ENCODE measurements around the gene PER3.

The PER3 gene

DNA sequence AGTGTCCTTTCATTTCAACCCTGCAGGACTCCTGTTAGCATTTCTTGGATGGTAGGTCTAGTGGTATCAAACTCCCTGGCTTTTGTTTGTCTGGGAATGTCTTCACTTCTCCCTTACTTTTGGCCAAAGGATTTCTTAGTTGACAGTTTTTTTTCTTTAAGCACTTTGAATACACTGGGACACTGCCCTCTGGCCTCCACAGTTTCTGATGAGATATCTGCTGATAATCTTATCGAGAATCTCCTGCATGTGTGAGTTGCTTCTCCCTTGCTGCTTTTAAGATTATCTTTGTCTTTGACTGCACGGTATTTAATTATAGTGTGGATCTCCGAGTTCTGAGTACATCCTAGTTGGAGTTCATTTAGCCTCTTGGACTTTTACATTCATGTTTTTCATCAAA, 55.4 kb downstream of the PER3 start:
- DNase-seq, result no peak

DNA sequence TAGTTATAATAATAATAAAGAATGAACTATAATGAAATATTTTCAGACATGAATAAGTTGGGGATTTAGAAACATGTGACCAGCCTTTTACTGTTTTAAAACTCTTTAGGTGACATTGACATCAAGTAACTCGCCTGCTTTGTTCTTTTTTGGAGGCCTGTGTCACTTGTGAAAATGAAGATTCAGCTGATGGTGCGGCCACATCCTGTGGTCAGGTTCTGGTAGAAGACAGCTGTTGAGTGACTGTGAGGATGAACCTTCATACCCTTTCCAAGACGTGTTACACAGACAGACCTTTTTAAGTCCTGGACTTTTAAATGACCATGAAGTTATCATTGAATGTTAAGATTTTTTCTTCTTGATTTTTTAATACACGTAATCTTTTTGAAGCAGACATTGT, 58.4 kb downstream of the PER3 start:
- no peak for DNase-seq

DNA sequence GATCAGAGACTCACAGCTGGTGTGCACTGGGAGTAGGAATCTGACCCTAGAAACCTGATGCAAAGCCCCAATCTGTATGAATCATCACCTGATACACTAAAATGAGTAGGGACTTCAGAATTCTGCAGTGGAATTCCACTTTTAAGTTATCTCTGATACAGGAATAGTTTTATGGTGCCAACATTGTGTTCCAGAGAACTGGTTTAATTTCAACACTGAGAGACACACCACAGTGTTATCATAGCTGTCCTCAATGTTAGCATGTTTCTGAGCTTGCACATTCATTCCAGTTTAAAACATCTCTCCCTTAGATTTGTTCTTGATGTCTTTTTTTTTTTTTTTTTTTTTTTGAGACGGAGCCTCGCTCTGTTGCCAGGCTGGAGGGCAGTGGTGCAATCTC, 61.7 kb downstream of the PER3 start:
- no peak for DNase-seq

DNA sequence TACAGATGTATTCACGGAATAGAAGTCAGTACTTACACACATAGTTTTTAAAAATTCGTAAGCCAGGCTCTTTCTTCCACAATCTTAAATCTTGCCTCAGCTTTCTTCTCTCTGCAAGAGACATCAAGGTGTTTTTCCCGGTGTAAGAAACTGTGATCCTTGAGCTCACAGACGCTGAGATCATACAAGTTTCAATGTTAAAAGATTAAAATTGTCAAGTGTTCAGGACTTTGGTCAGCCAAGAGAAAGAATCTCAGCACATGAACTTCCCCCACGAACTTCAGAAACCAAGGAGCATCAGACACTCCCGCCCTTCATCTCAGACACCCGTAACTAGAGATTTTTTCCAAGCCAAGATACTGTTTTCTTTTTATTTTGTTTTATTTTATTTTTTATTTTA, 62.6 kb downstream of the PER3 start:
- no peak for DNase-seq

DNA sequence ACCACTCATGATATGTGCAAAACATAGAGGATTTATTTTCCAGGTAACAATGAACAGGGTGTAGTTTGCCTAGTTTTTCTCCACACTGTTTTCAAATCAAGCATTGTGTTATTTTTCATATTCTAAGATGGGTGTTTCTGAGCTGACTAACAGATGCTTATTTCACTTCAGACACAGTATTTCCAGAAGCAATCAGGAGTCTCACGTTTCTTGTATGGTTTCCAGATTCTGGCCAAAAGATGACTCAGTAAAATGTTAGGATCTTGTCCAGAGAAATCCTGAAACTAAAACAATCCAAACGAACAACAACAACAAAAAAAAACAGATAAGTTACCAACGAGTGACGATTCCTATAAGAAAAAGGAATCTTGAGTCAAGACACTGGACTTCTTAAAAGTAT, 63.5 kb downstream of the PER3 start:
- no peak for DNase-seq

DNA sequence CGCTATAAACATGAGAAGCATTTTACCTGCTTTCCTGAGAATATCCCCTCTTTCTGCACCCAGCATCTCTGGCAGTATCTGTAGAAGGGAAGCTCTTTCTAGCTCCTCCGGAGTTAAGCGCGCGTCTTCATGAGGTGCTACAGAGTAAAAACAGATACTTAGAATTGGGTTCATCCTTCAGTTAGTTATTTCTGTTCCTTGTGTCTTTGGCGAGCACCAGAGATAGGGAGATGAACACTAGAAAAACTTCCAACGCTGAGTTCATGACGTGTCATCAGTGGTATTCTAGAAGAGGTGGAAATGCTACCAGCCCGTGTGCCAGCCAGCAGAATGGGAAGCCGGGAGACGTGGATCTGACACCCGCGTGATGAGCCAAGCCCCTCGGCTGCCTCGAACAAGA, 66.7 kb downstream of the PER3 start:
- no peak for DNase-seq

DNA sequence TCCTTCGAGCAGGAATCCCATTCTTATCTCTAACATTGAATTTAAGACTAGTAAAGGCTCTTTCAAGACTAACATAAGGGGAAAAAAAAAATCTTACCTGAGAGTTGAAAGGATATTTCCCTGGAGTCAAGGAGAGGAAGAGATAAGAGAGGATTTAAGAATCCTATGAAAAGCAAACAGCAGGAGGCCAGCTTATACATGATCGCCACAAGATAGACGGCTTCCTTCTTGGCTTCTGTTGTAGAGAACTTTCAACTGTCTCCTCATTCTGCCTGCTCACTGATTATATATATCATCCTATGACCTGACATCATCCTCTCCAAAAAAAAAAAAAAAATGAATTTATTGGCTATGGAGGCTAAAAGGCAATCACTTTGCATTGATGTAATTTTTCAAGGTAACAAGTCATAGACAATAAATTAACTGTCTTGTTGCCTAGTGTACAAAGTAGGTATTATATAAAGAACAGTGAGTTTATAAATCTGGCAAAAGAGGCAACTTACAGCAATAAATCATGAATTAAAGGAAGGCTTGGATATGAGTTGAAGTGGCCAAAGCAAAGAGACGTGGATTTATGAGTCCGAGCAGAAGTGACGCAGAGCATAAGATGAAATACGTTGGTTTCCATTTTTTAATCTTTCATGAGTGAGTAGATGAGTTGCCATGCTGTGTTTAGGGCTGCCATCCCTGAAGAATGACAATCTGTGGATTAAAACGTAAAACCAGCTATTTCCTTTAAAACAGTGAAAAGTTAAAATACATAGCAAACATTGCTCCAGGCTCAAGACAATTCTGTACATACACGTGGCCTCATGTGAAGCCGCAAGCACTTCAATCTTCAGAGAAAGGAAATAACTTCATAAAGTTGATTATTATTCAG, 69.0 kb downstream of the PER3 start, which contains the start of gene UTS2:
Gene UTS2, minus strand, starts transcription at position 262 of the 880 bp plus-strand sequence. Its CDS starts 62 bp downstream, at position 200.
- no peak for DNase-seq

DNA sequence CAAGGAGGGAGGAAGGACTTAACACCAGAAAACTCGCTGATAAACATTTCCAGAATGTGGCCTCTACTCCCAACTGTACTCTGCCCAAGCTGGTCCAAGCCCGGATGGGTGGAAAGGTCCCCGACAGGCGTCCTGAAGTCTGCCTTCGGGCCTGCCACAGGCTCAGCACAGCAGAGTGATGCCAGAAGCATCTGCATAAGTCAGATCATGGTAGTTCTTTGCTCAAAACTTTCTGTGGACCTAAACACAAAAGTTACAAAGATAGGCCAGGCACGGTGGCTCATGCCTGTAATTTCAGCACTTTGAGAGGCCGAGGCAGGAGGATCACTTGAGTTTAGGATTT, 69.6 kb downstream of the PER3 start:
- no peak for DNase-seq

DNA sequence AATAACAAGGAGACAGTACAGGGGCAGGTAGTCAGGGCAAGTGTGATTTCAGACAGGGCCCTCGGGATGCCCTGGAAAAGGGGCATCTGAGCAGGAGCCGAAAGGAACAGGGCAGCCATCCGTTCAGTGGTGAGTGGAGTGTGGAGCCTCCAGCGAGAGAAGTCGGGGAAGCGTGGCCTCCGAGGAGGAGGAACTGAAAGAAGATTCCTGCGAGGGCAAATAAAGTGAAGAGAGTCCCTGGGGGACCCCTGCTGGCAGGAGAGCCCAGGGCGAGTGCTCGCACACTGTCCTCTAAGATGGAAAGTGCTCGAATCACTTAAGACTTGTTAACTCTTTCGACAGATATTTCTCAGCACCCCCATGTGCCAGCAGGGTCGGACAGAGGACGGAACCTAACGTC, 72.3 kb downstream of the PER3 start:
- no peak for DNase-seq

DNA sequence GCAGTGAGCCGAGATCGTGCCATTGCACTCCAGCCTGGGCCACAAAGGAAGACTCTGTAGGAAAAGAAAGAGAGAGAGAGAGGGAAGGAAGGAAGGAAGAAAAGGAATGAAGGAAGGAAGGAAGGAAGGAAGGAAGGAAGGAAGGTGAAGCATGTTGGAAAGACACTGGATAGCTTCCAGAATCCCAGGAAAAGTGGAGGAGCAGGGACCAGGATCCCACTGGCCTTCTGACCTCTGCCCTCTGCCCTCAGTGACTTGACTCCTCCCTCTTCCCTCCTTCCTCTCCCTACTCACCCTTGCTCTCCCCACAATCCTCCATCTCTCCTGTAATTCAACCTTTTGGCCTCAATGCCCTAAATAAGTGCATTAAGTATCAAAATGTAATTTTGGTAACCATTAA, 72.9 kb downstream of the PER3 start:
- no peak for DNase-seq

DNA sequence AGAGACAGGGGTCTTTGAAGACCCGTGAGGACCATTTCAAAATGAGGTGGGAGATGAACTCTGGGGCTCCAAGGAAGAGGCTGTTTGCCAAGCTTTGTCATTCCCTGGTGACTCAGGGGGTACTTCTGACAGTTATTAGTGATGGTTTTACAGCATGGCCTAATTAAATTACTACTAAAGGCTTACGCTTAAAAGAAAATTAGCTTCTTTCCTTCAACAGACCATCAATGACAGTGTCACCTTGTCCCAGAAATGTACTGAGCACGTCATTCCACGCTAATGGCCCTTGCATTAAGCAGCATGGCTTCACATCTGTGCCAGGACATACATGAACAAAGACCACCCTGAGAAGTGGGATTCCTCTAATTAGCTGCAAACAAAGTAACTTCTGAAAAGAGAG, 73.9 kb downstream of the PER3 start:
- DNase-seq, result no peak

DNA sequence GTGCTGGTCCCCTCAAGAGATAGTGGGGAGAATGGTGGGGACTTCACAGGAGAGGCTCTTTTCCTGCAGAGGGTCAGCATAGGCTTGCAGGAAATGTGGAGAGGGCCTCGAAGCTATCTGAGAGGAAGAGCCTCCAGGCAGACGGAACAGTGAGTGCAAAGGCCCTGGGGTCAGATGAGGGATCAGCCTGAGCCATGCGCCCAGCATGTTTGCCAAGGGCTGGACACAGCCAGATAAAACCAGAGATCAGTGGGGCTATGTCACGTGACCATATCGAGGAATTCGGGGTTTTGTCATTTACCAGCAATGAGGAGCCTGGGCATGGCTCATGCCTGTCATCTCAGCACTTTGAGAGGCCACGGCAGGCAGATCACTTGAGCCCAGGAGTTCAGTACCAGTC, 75.3 kb downstream of the PER3 start:
- no peak for DNase-seq

DNA sequence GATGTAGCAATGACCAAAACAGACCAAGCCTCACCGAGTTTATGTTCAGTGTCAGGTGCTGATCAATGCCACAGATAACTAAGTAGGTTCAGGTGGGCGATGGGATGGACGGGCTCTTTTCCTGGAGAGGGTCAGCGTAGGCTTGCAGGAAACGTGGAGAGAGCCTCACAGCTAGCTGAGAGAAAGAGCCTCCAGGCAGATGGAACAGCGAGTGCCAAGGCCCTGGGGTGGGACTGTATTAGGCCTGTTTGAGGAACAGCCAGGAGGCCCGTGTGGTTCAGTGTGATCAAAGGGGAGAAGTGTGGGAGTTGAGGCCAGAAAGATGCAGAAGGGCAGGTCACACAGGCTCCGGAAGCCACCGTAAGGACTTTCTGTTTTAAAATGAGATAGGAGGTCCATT, 76.0 kb downstream of the PER3 start:
- DNase-seq, result no peak

DNA sequence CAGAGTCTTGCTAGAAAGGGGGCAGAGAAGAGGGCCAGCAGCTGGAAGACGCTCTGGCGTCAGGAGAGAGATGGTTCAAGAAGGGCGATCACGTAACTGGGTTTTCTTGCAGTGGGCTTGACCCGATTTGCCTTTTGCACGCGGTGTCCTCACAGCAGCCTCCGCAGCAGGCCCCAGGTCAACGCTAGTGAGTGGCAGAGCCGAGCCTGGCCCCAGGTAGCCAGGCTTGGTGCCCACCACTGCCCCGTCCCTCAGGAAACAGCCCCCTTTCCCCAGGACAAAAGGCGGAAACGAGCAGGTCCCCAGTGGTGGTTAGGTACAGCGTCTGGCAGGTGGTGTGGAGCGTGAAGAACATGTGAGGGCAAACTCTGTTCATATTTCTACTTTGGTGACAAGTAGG, 77.4 kb downstream of the PER3 start:
- DNase-seq, result no peak

DNA sequence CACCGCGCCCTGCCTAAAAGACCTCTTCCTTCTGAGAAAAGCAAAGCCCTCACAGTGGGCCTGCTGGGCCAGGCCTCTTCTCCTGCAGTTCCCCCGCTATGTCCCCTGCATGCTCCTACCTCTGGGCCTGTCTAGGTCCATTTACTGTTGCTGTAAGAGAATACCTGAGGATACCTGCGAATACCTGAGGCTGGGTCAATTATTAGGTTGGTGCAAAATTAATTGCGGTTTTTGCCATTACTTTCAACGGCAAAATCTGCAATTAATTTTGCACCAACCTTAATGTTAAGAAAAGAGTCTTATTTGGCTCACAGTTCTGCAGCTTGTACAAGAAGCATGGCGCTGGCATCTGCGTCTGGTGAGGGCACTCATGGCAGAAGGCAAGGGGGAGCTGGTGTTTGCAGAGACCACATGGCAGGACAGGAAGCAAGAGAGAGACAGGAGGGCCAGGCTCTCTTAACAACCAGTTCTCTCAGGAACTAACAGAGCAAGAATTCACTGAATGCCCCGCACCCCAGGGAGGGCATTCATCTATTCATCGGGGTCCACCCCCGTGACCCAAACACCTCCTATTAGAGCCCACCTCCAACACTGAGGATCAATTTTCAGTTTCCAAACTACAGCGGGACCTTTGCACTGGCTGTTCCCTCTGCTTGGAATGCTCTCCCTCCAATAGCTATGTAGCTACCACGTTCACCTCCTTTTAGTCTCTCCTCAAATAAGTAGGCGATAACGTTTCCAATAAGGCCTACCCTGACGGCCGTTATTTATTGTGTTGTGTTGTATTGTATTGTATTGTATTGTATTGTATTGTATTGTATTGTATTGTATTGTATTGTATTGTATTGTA, 78.3 kb downstream of the PER3 start:
- DNase-seq, result no peak

DNA sequence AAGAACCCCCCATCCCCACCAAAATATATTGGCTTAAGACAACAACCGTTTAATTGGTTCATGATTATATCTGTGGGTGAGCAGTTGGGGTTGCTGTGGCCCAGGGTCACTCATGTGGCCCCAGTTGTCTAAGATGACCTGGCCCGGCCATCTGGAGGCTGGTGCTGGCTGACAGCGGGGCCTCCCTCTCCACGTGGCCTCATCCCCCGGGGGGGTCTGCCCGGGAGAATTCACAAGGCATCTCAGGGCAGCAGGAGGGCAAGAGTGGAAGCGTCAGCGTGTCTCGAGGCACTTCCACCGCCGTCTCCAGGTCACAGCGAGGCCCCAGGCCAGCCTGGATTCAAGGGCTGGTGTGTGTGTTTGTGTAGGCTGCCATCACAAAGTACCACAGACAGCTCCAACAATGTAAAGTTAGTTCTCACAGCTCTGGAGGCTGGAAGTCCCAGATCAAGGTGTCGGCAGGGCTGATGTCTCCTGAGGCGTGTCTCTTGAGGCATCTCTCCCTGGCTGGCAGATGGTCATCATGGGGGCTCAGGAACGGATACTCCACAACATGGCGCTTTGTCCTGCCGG, 79.8 kb downstream of the PER3 start:
- DNase-seq, result no peak

DNA sequence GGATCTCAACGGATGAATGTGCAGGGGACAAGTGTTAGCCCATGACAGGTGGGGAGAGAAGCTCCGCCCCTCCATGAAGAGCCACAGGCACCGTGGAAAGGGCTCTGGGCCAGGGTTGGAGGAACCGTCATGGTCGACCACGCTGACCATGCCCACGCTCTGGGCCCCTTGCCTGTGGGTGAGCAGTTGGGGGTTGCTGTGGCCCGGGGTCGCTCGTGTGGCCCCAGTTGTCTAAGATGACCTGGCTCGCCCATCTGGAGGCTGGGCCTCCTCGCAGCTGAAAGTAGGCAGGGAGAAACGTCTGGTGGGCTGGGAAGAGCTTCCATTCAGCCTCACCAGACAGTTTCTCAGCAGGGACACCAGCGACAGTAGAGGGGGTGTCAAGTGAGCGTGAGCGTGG, 81.9 kb downstream of the PER3 start:
- DNase-seq, result no peak

DNA sequence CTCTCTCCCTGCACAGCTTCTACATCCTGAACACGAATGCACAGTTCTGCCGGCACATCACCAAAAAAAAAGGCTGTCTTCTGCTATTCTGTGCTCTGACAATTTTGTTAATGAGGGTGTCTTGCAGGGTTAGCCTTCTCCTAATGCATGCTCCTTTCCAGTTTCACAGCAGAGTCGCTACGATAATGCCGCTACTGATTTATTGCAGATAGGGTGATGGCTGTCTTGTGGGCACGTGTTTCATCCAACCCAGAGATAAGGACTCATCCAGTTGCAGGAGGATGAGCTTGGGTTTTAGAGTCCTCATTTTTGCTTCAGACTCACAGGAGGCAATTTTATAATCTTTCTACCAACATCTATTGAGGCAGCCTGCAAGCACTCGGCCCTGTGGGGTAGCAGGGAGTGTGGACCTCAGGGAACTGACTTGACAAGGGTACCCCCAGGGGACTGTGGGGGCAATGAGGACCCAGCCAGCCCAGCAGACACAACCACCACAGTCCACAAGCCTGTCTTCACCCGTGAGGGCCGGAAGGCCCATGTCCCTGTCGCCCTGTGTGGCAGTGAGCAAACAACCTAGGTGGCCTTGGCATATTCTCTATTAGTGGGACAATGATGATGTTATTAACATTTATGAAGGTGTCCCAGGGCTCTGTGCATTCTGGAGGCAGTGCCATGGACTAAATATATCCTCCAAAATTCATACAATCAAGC, 84.1 kb downstream of the PER3 start:
- no peak for DNase-seq

DNA sequence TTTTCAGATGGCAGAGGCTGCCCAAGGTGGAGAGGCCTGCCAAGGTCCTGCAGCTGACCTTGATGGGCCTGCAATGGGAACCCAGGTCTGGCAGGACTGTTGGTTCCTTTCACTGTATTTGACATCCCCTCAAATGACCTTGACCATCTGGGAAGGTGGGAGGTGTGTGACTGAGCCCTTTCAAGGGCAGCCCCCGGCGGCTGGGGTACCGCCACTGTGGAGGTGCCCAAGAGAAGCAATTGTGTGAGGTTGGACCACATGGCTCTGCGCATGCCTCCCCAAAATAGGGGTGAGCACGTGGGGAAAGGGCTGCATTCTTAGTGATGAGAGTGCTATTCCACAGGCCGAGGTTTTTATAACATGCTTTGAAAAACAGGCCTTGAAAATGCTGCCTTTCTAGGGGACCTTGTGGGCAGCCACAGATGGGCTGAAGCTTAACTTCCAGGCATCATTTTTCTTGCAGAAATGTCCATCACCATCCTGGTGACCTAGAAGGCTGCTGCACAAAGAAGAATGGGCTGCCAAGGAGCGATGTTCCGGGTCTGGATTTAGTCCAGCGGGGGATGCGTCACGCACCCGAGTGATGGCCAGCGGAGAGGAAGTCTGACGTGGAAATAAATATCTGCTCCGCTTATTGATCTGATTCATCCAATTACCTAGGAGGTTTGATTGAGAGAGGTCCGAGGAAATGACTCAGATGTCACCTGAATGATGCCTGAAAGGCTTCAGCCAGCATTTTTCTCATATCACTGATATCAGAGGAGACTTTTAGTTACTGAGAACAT, 85.2 kb downstream of the PER3 start:
- DNase-seq, result no peak

DNA sequence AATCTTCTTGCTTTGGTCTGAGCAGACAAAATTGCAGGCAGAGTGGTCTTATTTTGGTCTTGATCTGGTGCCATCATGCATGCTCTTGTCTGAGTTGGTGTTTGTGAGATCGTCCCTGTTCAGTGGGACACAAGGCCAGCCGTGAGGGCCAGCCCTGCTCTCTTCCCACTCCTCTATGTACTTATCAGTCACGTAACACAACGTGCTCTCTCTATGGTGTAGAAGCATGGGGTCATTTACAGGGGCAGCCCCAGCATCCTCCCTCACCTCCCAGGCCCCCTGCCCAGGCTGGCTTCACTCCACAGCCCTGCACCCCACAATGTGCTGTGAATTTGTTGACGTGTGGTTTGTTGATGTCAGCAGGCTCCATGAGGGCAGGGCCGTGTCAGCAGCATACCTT, 87.0 kb downstream of the PER3 start:
- DNase-seq, result no peak

DNA sequence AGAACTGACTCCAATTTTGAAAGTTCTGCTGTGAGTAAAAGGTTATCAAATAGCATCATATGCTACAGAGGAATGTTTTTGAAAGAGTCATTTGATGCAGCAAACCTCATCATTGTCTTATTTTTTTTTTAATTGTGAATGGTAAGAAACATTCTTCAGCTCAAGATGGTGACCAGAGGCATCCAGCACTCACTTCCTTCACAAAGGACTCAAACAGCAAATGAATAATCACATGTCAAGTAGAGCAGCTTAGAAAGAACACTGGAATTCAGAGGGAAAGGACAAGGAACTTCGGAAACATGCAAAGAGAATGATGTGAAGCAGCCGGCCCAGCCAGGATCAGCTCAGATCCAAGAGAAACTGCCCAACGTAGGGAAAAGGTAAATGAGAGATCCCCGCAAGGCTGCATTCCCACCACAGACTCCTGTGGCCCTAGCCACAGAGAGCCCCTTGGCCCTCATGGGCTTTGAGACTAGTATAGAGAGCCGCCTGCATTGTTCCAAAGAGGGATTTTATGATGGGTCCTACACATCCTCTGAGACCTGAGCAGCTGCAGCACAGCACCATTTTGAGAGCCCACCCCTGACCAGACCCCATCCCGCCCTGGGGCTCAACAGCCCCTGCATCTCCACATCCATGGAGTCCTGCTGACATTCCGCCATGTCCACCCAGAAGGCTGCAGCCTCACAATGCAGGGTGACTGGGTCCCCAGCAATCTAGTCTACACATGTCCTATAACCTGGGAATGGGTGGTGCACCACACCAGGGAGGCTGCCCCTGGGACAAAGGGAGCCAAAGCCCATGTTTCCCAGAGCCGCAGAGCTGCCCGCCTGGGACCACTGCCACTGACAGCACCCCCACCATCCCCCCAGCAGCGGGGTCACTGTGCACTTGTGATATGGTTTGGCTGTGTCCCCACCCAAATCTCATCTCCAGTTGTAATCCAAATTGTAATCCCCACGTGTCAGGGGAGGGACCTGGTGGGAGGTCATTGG, 90.0 kb downstream of the PER3 start:
- no peak for DNase-seq

All from activated naive CD4-positive, alpha-beta T cell (primary cell).